ENCODE results near the gene C4orf51. TPM values are rescaled to one million over a fixed set of nuclear protein-coding genes. Genes with fewer than 3 reads are reported as not detected.
"Not testable (repeated sequence)": the region's sequence is repeated elsewhere in the genome, so short reads cannot be mapped to it uniquely, and the experiment has no call there.

C4orf51 gene
- total RNA-seq, 1 donor from 2014 or later: not detected

- DNase-seq (ENCODE audit: low spot score in 2 of 2): peak; percentile 19 to 70
- TF ChIP-seq, protein P1, sequence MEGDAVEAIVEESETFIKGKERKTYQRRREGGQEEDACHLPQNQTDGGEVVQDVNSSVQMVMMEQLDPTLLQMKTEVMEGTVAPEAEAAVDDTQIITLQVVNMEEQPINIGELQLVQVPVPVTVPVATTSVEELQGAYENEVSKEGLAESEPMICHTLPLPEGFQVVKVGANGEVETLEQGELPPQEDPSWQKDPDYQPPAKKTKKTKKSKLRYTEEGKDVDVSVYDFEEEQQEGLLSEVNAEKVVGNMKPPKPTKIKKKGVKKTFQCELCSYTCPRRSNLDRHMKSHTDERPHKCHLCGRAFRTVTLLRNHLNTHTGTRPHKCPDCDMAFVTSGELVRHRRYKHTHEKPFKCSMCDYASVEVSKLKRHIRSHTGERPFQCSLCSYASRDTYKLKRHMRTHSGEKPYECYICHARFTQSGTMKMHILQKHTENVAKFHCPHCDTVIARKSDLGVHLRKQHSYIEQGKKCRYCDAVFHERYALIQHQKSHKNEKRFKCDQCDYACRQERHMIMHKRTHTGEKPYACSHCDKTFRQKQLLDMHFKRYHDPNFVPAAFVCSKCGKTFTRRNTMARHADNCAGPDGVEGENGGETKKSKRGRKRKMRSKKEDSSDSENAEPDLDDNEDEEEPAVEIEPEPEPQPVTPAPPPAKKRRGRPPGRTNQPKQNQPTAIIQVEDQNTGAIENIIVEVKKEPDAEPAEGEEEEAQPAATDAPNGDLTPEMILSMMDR (IDR thresholded peaks at IDR 0.05): no peak
- peak overlapping the region; percentile 2 to 62 for H3K27ac ChIP-seq
- H3K36me3 ChIP-seq: no peaks in the 10 kb centered on the region
- intact Hi-C loops (cut with DNase I): no loop called here
- H3K27me3 ChIP-seq: no peaks in the 10 kb centered on the region
- H3K9me3 ChIP-seq: peaks cover 0 to 10% of the 10 kb centered on the region in 2 donors
- H3K4me1 ChIP-seq: peaks cover 4 to 5% of the 10 kb centered on the region in 2 donors
- H3K4me3 ChIP-seq: no peak overlapping the region
These were observed 426 bp upstream of the C4orf51 start for GRCh38 chr4:145679520-145679919.

DNA sequence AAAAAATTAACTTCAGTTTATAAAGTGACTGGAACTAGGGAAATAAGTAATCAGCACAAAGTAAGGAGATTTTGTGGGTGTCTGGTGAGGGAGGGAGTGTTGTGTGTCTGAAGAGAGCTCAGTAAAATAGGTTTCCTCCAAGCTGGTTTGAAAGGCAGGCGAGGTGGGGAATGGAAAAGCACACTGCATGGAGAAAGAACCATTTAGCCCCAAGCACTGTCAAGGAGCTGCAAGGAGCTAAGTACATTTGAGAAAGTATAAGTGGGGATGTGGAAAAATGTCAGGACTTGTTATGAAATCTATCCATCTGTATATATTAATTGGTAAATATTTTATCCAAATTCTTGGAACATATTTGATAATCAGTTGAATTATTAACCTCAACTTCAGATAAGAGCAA, 956 bp downstream of the C4orf51 start:
- no peaks in the 10 kb centered on the region for H3K36me3 ChIP-seq
- intact Hi-C loops (cut with DNase I): no loop called here
- no peak for DNase-seq (ENCODE audit: low spot score in 2 of 2)
- peaks cover 0 to 10% of the 10 kb centered on the region in 2 donors for H3K9me3 ChIP-seq
- H3K4me1 ChIP-seq: peaks cover 4 to 5% of the 10 kb centered on the region in 2 donors
- no peaks in the 10 kb centered on the region for H3K27me3 ChIP-seq
- H3K27ac ChIP-seq: no peak overlapping the region
- no peak overlapping the region for H3K4me3 ChIP-seq
- TF ChIP-seq, protein P1 (IDR thresholded peaks at IDR 0.05): no peak

DNA sequence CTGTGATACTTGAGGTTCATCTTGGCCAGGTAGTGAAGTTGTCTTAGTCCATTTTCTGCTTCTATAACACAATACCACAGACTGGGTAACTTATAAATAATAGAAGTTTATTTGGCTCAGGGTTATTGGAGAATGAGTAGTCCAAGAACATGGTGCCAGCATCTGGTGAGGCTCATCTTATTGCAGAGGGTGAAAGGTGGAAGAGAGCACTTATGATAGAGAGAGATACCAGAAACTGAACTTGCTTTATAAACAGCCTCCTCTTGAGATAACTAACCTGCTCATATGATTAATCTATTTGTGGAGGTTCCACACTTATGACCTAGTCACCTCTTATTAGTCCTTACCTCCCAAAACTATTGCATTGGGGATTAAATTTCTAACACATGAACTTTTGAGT, 1.6 kb downstream of the C4orf51 start:
- no peak for DNase-seq (ENCODE audit: low spot score in 2 of 2)
- intact Hi-C loops (cut with DNase I): no loop called here

GRCh38 chr4:145681956-145682355, 2.0 kb downstream of the C4orf51 start:
- TF ChIP-seq, protein P1 (IDR thresholded peaks at IDR 0.05): no peak
- intact Hi-C loops (cut with DNase I): no loop called here

More for the DNA sequence above, 1.6 kb downstream of the C4orf51 start:
- Histone ChIP-seq H3K4me3 (no peak overlapping the region), H3K27ac (no peak overlapping the region), H3K4me1 (peaks cover 4 to 5% of the 10 kb centered on the region in 2 donors), H3K9me3 (peaks cover 0 to 10% of the 10 kb centered on the region in 2 donors), H3K36me3 (no peaks in the 10 kb centered on the region), H3K27me3 (no peaks in the 10 kb centered on the region)
- TF ChIP-seq, protein P1 (IDR thresholded peaks at IDR 0.05): no peak

DNA sequence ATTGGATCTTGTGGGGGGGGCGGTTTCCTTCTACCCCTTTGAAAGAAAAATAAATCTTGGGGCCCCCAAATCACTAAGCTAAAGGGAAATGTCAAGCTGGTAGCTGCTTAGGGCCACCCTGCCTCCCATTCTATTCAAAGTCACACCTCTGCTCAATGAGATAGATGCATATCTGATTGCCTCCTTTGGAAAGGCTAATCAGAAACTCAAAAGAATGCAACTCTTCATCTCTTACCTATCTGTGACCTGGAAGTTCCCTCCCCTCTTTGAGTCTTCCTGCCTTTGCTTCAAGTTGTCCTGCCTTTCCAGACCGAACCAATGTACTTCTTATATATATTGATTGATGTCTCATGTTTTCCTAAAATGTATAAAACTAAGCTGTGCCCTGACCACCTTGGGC, 7.0 kb downstream of the C4orf51 start:
- Histone ChIP-seq H3K36me3 (no peaks in the 10 kb centered on the region), H3K4me3 (no peak overlapping the region), H3K4me1 (no peaks in the 10 kb centered on the region), H3K27me3 (no peaks in the 10 kb centered on the region), H3K27ac (no peak overlapping the region), H3K9me3 (no peaks in the 10 kb centered on the region)
- intact Hi-C loops (cut with DNase I): no loop called here
- TF ChIP-seq, protein P1 (IDR thresholded peaks at IDR 0.05): no peak
- no peak for DNase-seq (ENCODE audit: low spot score in 2 of 2)

More at GRCh38 chr4:145681956-145682355, 2.0 kb downstream of the C4orf51 start:
- no peaks in the 10 kb centered on the region for H3K27me3 ChIP-seq
- peaks cover 0 to 6% of the 10 kb centered on the region in 2 donors for H3K9me3 ChIP-seq
- peaks cover 4 to 5% of the 10 kb centered on the region in 2 donors for H3K4me1 ChIP-seq
- no peak for DNase-seq (ENCODE audit: low spot score in 2 of 2)
- no peak overlapping the region for H3K27ac ChIP-seq
- no peaks in the 10 kb centered on the region for H3K36me3 ChIP-seq
- no peak overlapping the region for H3K4me3 ChIP-seq

GRCh38 chr4:145690610-145691009, 10.7 kb downstream of the C4orf51 start:
- intact Hi-C loops (cut with DNase I): no loop called here
- TF ChIP-seq, protein P1 (IDR thresholded peaks at IDR 0.05): no peak

DNA sequence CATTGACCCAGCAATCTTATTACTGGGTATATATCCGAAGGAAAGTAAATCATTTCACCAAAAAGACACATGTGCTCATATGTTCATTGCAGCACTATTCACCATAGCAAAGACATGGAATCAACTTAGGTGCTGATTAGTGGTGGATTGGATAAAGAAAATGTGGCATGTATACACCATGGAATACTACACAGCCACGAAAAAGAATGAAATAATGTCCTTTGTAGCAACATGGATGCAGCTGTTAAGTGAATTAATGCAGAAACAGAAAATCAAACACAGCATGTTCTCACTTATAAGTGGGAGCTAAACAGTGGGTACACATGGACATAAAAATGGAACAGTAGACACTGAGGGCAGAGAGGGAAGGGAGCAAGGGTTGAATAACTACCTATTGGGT, 11.5 kb downstream of the C4orf51 start:
- H3K36me3 ChIP-seq; DNase-seq (ENCODE audit: low spot score in 2 of 2); H3K27me3 ChIP-seq; H3K27ac ChIP-seq; H3K4me1 ChIP-seq; intact Hi-C loops (cut with DNase I); H3K4me3 ChIP-seq; H3K9me3 ChIP-seq: not testable (repeated sequence)

More at GRCh38 chr4:145690610-145691009, 10.7 kb downstream of the C4orf51 start:
- no peak overlapping the region for H3K27ac ChIP-seq
- H3K4me3 ChIP-seq: no peak overlapping the region
- no peaks in the 10 kb centered on the region for H3K27me3 ChIP-seq
- no peak for DNase-seq (ENCODE audit: low spot score in 2 of 2)
- H3K9me3 ChIP-seq: no peaks in the 10 kb centered on the region
- H3K4me1 ChIP-seq: no peaks in the 10 kb centered on the region
- no peaks in the 10 kb centered on the region for H3K36me3 ChIP-seq
